K562 (cell line): Measurements from ENCODE around the gene HCFC1R1. TPM values are rescaled to one million over a fixed set of nuclear protein-coding genes. Genes with fewer than 3 reads are reported as not detected.

Source experiments
- BRF1 ChIP-seq: IDR thresholded peaks from 3 replicates; pipeline ENCODE4 v1.6.1; 2011; ENCODE audit warnings: borderline replicate concordance, mild to moderate bottlenecking; ENCODE audit not compliant: insufficient read length; ENCODE audit errors: extremely low read depth
- CTBP1 ChIP-seq: fragments of 450-650 bp; IDR thresholded peaks from 2 replicates; pipeline ENCODE4 v1.6.1; 2016; ENCODE audit warnings: borderline replicate concordance
- FOXJ3 ChIP-seq: sonication (generic); formaldehyde crosslinking; IDR thresholded peaks from 2 replicates; pipeline ENCODE4 v1.4.0; 2020; ENCODE audit warnings: mild to moderate bottlenecking, missing genetic modification reagents
- OTX1 ChIP-seq: fragments of 450-650 bp; formaldehyde crosslinking; IDR thresholded peaks from 2 replicates; pipeline ENCODE4 v1.4.0; 2022; ENCODE audit warnings: mild to moderate bottlenecking
- TAF9B ChIP-seq: fragments of 450-650 bp; IDR thresholded peaks from 2 replicates; pipeline ENCODE4 v1.6.1; 2018; ENCODE audit warnings: mild to moderate bottlenecking; ENCODE audit not compliant: partially characterized antibody
- ZFP1 ChIP-seq: fragments of 450-650 bp; formaldehyde crosslinking; IDR thresholded peaks from 2 replicates; pipeline ENCODE4 v1.4.0; 2020; ENCODE audit warnings: mild to moderate bottlenecking, mixed read lengths
- ZNF133 ChIP-seq: fragments of 250-450 bp; sonication (Bioruptor Pico); IDR thresholded peaks from 2 replicates; pipeline ENCODE4 v1.4.0; 2020; ENCODE audit warnings: mild to moderate bottlenecking
- ZNF277 ChIP-seq: fragments of 250-450 bp; sonication (Bioruptor Pico); IDR thresholded peaks from 2 replicates; pipeline ENCODE4 v1.8.0; 2022; ENCODE audit warnings: inconsistent platforms, mild to moderate bottlenecking, moderate library complexity, borderline replicate concordance
- polyA plus RNA-seq, 8 experiments: library from polyadenylated mRNA; depleted of rRNA in 4 of 8; stranded (reverse) in 5 of 8; unstranded in 3 of 8; fragments of >200 nt; fragmentation: Nextera tagmentation in 2 of 8; fragmentation: Illumina TruSeq in 1 of 8; extraction: Ambion mirVana in 2 of 8; extraction: Trizol in 1 of 8; gene quantifications; 2 replicates each; pipeline versions ENCODE4 v1.2.1 to v1.2.3, GENCODE V29; 2011 to 2014; ENCODE audit warnings: inconsistent platforms in 1 of 8, missing spikeins in 1 of 8
- total RNA-seq, 7 experiments: library from RNA; depleted of rRNA in 6 of 7; stranded (reverse); fragments of >200 nt in 6 of 7; fragmentation: Illumina TruSeq in 2 of 7; extraction: Trizol in 2 of 7; gene quantifications; 2 replicates each; pipeline versions ENCODE4 v1.2.1 to v1.2.3, GENCODE V29; 2011 to 2021; ENCODE audit warnings: low replicate concordance in 1 of 7
- TF ChIP-seq, protein P1 (sequence below): fragments of 250-450 bp; sonication (Bioruptor Pico); IDR thresholded peaks from 2 replicates; pipeline ENCODE4 v1.4.0; 2020; ENCODE audit warnings: mild to moderate bottlenecking, moderate library complexity
- TF ChIP-seq, protein P2 (sequence below): fragments of 250-450 bp; sonication (Bioruptor Pico); IDR thresholded peaks from 2 replicates; pipeline ENCODE4 v1.8.0; 2021; ENCODE audit warnings: mild to moderate bottlenecking, moderate library complexity
- TF ChIP-seq, protein P3 (sequence below): sonication (generic); formaldehyde crosslinking; IDR thresholded peaks from 2 replicates; pipeline ENCODE4 v1.8.0; 2022; ENCODE audit warnings: mild to moderate bottlenecking, missing genetic modification reagents

Gene HCFC1R1
- total and polyA plus RNA-seq, 9 of the 15 experiments (the other 6 are each of a cell fraction or from before 2014, with no cell fraction given), result 2.2 to 29.0 (median 11.2) TPM

- TF ChIP-seq, protein P1, sequence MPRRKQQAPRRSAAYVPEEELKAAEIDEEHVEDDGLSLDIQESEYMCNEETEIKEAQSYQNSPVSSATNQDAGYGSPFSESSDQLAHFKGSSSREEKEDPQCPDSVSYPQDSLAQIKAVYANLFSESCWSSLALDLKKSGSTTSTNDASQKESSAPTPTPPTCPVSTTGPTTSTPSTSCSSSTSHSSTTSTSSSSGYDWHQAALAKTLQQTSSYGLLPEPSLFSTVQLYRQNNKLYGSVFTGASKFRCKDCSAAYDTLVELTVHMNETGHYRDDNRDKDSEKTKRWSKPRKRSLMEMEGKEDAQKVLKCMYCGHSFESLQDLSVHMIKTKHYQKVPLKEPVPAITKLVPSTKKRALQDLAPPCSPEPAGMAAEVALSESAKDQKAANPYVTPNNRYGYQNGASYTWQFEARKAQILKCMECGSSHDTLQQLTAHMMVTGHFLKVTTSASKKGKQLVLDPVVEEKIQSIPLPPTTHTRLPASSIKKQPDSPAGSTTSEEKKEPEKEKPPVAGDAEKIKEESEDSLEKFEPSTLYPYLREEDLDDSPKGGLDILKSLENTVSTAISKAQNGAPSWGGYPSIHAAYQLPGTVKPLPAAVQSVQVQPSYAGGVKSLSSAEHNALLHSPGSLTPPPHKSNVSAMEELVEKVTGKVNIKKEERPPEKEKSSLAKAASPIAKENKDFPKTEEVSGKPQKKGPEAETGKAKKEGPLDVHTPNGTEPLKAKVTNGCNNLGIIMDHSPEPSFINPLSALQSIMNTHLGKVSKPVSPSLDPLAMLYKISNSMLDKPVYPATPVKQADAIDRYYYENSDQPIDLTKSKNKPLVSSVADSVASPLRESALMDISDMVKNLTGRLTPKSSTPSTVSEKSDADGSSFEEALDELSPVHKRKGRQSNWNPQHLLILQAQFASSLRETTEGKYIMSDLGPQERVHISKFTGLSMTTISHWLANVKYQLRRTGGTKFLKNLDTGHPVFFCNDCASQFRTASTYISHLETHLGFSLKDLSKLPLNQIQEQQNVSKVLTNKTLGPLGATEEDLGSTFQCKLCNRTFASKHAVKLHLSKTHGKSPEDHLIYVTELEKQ (CRISPR knock-in tag), result no peak
- TF ChIP-seq ZFP1 (CRISPR knock-in tag) (no peak), ZNF133 (CRISPR knock-in tag) (no peak), FOXJ3 (no peak), TAF9B (no peak), CTBP1 (no peak), OTX1 (CRISPR knock-in tag) (no peak), ZNF277 (CRISPR knock-in tag) (no peak), BRF1 (no peak)
- TF ChIP-seq, protein P2, sequence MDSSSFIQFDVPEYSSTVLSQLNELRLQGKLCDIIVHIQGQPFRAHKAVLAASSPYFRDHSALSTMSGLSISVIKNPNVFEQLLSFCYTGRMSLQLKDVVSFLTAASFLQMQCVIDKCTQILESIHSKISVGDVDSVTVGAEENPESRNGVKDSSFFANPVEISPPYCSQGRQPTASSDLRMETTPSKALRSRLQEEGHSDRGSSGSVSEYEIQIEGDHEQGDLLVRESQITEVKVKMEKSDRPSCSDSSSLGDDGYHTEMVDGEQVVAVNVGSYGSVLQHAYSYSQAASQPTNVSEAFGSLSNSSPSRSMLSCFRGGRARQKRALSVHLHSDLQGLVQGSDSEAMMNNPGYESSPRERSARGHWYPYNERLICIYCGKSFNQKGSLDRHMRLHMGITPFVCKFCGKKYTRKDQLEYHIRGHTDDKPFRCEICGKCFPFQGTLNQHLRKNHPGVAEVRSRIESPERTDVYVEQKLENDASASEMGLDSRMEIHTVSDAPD (CRISPR knock-in tag), result no peak
- TF ChIP-seq, protein P3, sequence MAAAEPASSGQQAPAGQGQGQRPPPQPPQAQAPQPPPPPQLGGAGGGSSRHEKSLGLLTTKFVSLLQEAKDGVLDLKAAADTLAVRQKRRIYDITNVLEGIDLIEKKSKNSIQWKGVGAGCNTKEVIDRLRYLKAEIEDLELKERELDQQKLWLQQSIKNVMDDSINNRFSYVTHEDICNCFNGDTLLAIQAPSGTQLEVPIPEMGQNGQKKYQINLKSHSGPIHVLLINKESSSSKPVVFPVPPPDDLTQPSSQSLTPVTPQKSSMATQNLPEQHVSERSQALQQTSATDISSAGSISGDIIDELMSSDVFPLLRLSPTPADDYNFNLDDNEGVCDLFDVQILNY (CRISPR knock-in tag), result no peak
These were observed 36.5 kb downstream of the HCFC1R1 start (continued) for GRCh38 chr16:2987286-2987685.
